Caco-2 (cell line): ENCODE measurements around the gene LRP4. TPM values are rescaled to one million over a fixed set of nuclear protein-coding genes. Genes with fewer than 3 reads are reported as not detected.

Source experiments
- BruUV-seq: library from RNA; stranded (reverse); fragments of 400-500 nt; replicated peaks from 2 replicates; lab custom pipeline; 2021; lab: Mats Ljungman, UMichigan
- CTCF ChIA-PET: fragments of 300-600 bp; sonication (Branson Sonifier 250); formaldehyde crosslinking; loops from one replicate; lab custom pipeline; 2022; ENCODE audit warnings: antibody characterized with exemption; lab: Charles Lee
- POLR2A ChIA-PET: fragments of 300-600 bp; sonication (Branson Sonifier 250); formaldehyde crosslinking; loops from one replicate; lab custom pipeline; 2022; ENCODE audit warnings: antibody characterized with exemption; lab: Charles Lee
- DNase-seq, 2 experiments: peaks; one replicate each; pipeline versions ENCODE4 v3.0.0 to v3.0.0-alpha.2; 2020 to 2022
- H3K27me3 ChIP-seq: replicated peaks from 2 replicates; pipeline ENCODE4 v1.6.0; 2011; ENCODE audit warnings: low read length; ENCODE audit not compliant: control insufficient read depth, insufficient read depth
- H3K36me3 ChIP-seq: 2 replicates; pipeline ENCODE4 v1.5.1; 2011; ENCODE audit warnings: low read length; ENCODE audit not compliant: control insufficient read depth, insufficient read depth
- H3K4me1 ChIP-seq: fragments of 250-450 bp; sonication (Bioruptor Pico); 2 replicates; pipeline ENCODE4 v1.5.1; 2020; ENCODE audit warnings: mild to moderate bottlenecking
- H3K4me3 ChIP-seq: 2 replicates; pipeline ENCODE4 v1.5.1; 2011; ENCODE audit warnings: low read depth, mild to moderate bottlenecking, control low read depth, low read length
- H3K9me3 ChIP-seq: fragments of 250-450 bp; sonication (Bioruptor Pico); 2 replicates; pipeline ENCODE4 v1.5.1; 2020; ENCODE audit warnings: mild to moderate bottlenecking, moderate library complexity
- H3K27ac Mint-ChIP-seq: one replicate; pipeline ENCODE4 v1.8.0; 2022; ENCODE audit warnings: mixed read lengths; ENCODE audit not compliant: unreplicated experiment
- H3K27me3 Mint-ChIP-seq: one replicate; pipeline ENCODE4 v1.8.0; 2022; ENCODE audit warnings: mixed read lengths; ENCODE audit not compliant: insufficient read depth, unreplicated experiment
- H3K36me3 Mint-ChIP-seq: one replicate; pipeline ENCODE4 v1.8.0; 2022; ENCODE audit warnings: mild to moderate bottlenecking, mixed read lengths; ENCODE audit not compliant: insufficient read depth, unreplicated experiment
- H3K4me1 Mint-ChIP-seq: one replicate; pipeline ENCODE4 v1.8.0; 2022; ENCODE audit warnings: low read depth, mixed read lengths; ENCODE audit not compliant: unreplicated experiment
- H3K4me3 Mint-ChIP-seq: one replicate; pipeline ENCODE4 v1.8.0; 2022; ENCODE audit warnings: mild to moderate bottlenecking, moderate library complexity, mixed read lengths; ENCODE audit not compliant: unreplicated experiment
- H3K9me3 Mint-ChIP-seq: one replicate; pipeline ENCODE4 v1.8.0; 2022; ENCODE audit warnings: mixed read lengths; ENCODE audit not compliant: unreplicated experiment
- CTCF ChIP-seq, 2 experiments: fragments of 200-600 bp in 1 of 2; IDR thresholded peaks; 1 replicate in 1 of 2; 2 replicates in 1 of 2; pipeline versions ENCODE4 v1.5.1 to v1.8.0; 2011 to 2022; ENCODE audit warnings: antibody characterized with exemption in 1 of 2, control low read depth in 1 of 2, inconsistent platforms in 1 of 2, low read depth in 1 of 2, low read length in 1 of 2, mild to moderate bottlenecking in 1 of 2, moderate library complexity in 1 of 2; ENCODE audit not compliant: insufficient read depth in 1 of 2, severe bottlenecking in 1 of 2, unreplicated experiment in 1 of 2
- intact Hi-C: fragments of 100-400 bp; cut with micrococcal nuclease; formaldehyde crosslinking; loops from one replicate; pipeline ENCODE4 v1.10.0; 2022; ENCODE audit not compliant: unreplicated experiment
- total RNA-seq: library from RNA; stranded (reverse); gene quantifications from 2 replicates; pipeline ENCODE4 v1.2.3, GENCODE V29; 2022

The LRP4 gene
- total RNA-seq, 1 experiment from 2014 or later, result 11.1 TPM

- Mint-ChIP-seq H3K27me3 (no peaks in the 10 kb centered on the region), H3K27ac (no peak overlapping the region), H3K9me3 (no peaks in the 10 kb centered on the region), H3K36me3 (peaks cover 80% of the 10 kb centered on the region), H3K4me1 (peaks cover 6% of the 10 kb centered on the region), H3K4me3 (no peak overlapping the region)
- Histone ChIP-seq H3K36me3 (0 out of 2 replicates have a peak, but pooled peaks cover 1% of the 10 kb centered on the region), H3K4me1 (no peaks in the 10 kb centered on the region), H3K4me3 (no peak overlapping the region), H3K27me3 (no peaks in the 10 kb centered on the region), H3K9me3 (no peaks in the 10 kb centered on the region)
- peak in 1 of 2 experiments; percentile 35 for DNase-seq
- ChIA-PET POLR2A (no interaction called here), CTCF (interaction anchor here (0.5 kb wide), 1 partner anchor 21 kb away, joined by 6 read pairs; no protein-coding TSS in a partner anchor)
- BruUV-seq, result no TSS peak
- intact Hi-C loops, result no loop called here
- peak; percentile 18 to 56 for TF ChIP-seq CTCF (IDR thresholded peaks at IDR 0.05; ENCODE audit: insufficient read depth in 1 of 2, low read depth in 1 of 2, low read length in 1 of 2, severe bottlenecking in 1 of 2, unreplicated experiment in 1 of 2)
These were observed 109.4 kb downstream of the LRP4 start for GRCh38 chr11:46808799-46809431.

Other genes starting within 250 kb of the LRP4 start
- gene ARHGAP1, start 217.9 kb downstream of the LRP4 start, total RNA-seq, result 67.1 and 73.0 TPM in 2 replicates
- gene ZNF408, start 217.5 kb downstream of the LRP4 start, total RNA-seq, result 17.6 and 23.3 TPM in 2 replicates
- gene F2, start 199.3 kb downstream of the LRP4 start, total RNA-seq, result 51.8 and 60.0 TPM in 2 replicates
- gene CKAP5, start 72.3 kb downstream of the LRP4 start, total RNA-seq, result 221 and 224 TPM in 2 replicates
- 19.8 and 22.9 TPM in 2 replicates for gene CSTPP1, start 18.2 kb upstream of the LRP4 start, total RNA-seq